Body of pancreas (tissue), 4 donors: ENCODE measurements around the gene ELOVL7.
"Not testable (repeated sequence)": the region's sequence is repeated elsewhere in the genome, so short reads cannot be mapped to it uniquely, and the experiment has no call there.

Experiments used
- POLR2A ChIP-seq, 3 donors: fragments of 450-650 bp; IDR thresholded peaks; one replicate each; pipeline ENCODE4 v1.6.1; 2016; ENCODE audit warnings: antibody characterized with exemption in 3 of 3, mild to moderate bottlenecking in 2 of 3
- TF ChIP-seq, protein P1 (sequence below), 7 experiments: fragments of 450-650 bp in 4 of 7; fragments of 200-600 bp in 3 of 7; sonication (generic) in 3 of 7; IDR thresholded peaks; one replicate each; pipeline ENCODE4 v1.5.1; 2016 to 2019; ENCODE audit warnings: antibody characterized with exemption in 7 of 7

DNA sequence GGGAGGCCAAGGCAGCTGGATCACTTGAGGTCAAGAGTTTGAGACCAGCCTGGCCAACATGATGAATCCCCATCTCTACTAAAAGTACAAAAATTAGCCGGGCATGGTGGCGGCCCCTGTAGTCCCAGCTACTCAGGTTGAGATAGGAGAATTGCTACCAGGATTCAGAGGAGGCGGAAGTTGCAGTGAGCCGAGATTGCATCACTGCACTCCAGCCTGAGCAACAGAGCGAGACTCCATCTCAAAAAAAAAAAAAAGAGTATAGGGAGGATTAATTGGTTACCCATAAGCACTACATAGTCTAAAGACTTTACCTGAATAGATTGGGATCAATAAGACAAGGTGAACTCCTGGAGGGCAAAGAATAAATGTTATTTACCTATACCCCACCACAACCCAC is 27.9 kb downstream of the ELOVL7 start:
- TF ChIP-seq, protein P1, sequence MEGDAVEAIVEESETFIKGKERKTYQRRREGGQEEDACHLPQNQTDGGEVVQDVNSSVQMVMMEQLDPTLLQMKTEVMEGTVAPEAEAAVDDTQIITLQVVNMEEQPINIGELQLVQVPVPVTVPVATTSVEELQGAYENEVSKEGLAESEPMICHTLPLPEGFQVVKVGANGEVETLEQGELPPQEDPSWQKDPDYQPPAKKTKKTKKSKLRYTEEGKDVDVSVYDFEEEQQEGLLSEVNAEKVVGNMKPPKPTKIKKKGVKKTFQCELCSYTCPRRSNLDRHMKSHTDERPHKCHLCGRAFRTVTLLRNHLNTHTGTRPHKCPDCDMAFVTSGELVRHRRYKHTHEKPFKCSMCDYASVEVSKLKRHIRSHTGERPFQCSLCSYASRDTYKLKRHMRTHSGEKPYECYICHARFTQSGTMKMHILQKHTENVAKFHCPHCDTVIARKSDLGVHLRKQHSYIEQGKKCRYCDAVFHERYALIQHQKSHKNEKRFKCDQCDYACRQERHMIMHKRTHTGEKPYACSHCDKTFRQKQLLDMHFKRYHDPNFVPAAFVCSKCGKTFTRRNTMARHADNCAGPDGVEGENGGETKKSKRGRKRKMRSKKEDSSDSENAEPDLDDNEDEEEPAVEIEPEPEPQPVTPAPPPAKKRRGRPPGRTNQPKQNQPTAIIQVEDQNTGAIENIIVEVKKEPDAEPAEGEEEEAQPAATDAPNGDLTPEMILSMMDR (IDR thresholded peaks at IDR 0.05): not testable (repeated sequence)
- not testable (repeated sequence) for TF ChIP-seq POLR2A (IDR thresholded peaks at IDR 0.05)
